G401 (cell line): ENCODE data around the gene APAF1. TPM values are rescaled to one million over a fixed set of nuclear protein-coding genes. Genes with fewer than 3 reads are reported as not detected.

Experiments
- DNase-seq: peaks from one replicate; pipeline ENCODE4 v3.0.0-alpha.2; 2015; ENCODE audit warnings: low spot score
- in situ Hi-C: cut with HindIII; loops from 2 replicates; pipeline ENCODE4 v1.10.0; 2016; ENCODE audit warnings: low sequenced_read_pairs, mixed read lengths
- total RNA-seq: library from RNA; depleted of rRNA; stranded (reverse); fragments of >200 nt; shearing (Covaris generic); gene quantifications from 2 replicates; pipeline ENCODE4 v1.2.3, GENCODE V29; 2014

Gene APAF1
- total RNA-seq, 1 experiment from 2014 or later, result 32.1 TPM

GRCh38 chr12:98719515-98720504 is 74.7 kb downstream of the APAF1 start:
- DNase-seq, result no peak
- in situ Hi-C loops, result no loop called here

- in situ Hi-C loops, result no loop called here
- no peak for DNase-seq
Observed at GRCh38 chr12:98721204-98721702, 76.2 kb downstream of the APAF1 start.

- no peak for DNase-seq
- in situ Hi-C loops, result no loop called here
Observed at GRCh38 chr12:98724384-98725155, 79.5 kb downstream of the APAF1 start.

- in situ Hi-C loops, result no loop called here
- peak; percentile 82 for DNase-seq
Observed at GRCh38 chr12:98725476-98726247, 80.6 kb downstream of the APAF1 start.

- DNase-seq, result no peak
- in situ Hi-C loops, result no loop called here
Observed at GRCh38 chr12:98727196-98727595, 82.1 kb downstream of the APAF1 start.

- in situ Hi-C loops, result no loop called here
- no peak for DNase-seq
Observed at GRCh38 chr12:98730412-98730811, 85.3 kb downstream of the APAF1 start.

- in situ Hi-C loops, result no loop called here
- DNase-seq, result no peak
Observed at GRCh38 chr12:98733667-98734350, 88.7 kb downstream of the APAF1 start.

- in situ Hi-C loops, result no loop called here
- DNase-seq, result no peak
Observed at GRCh38 chr12:98735821-98736220, 90.7 kb downstream of the APAF1 start.

- in situ Hi-C loops, result no loop called here
- no peak for DNase-seq
Observed at GRCh38 chr12:98736352-98737321, 91.5 kb downstream of the APAF1 start.

- in situ Hi-C loops, result no loop called here
- DNase-seq, result no peak
Observed at GRCh38 chr12:98737322-98737712, 92.2 kb downstream of the APAF1 start.

GRCh38 chr12:98738002-98738401 is 92.9 kb downstream of the APAF1 start:
- DNase-seq, result no peak
- in situ Hi-C loops, result no loop called here

- in situ Hi-C loops, result no loop called here
- DNase-seq, result no peak
Observed at GRCh38 chr12:98738539-98738938, 93.4 kb downstream of the APAF1 start.

GRCh38 chr12:98740751-98741150 is 95.7 kb downstream of the APAF1 start:
- DNase-seq, result no peak
- in situ Hi-C loops, result no loop called here

- DNase-seq, result no peak
- in situ Hi-C loops, result no loop called here
Observed at GRCh38 chr12:98741196-98741555, 96.1 kb downstream of the APAF1 start.

- DNase-seq, result no peak
- in situ Hi-C loops, result no loop called here
Observed at GRCh38 chr12:98741556-98742265, 96.6 kb downstream of the APAF1 start.

GRCh38 chr12:98743362-98743953 is 98.4 kb downstream of the APAF1 start:
- in situ Hi-C loops, result no loop called here

GRCh38 chr12:98744680-98745079 is 99.6 kb downstream of the APAF1 start:
- DNase-seq, result peak; percentile 25
- in situ Hi-C loops, result no loop called here

More at GRCh38 chr12:98743362-98743953, 98.4 kb downstream of the APAF1 start:
- DNase-seq, result no peak
